ENCODE data around the gene TRAK2. TPM values are rescaled to one million over a fixed set of nuclear protein-coding genes. Genes with fewer than 3 reads are reported as not detected.

TRAK2 gene
- total and polyA plus RNA-seq, 8 donors, result 8.9 to 33.6 (median 18.4) TPM

- H3K36me3 ChIP-seq, result peaks cover 0 to 3% (median 0%) of the 10 kb centered on the region in 3 donors
- no peaks in the 10 kb centered on the region for H3K27me3 ChIP-seq
- 73 to 76% methylated on average over 2 of the region's 2 CpGs for WGBS, 2 donors
- peaks cover 0 to 4% (median 0%) of the 10 kb centered on the region in 4 donors for H3K9me3 ChIP-seq
- H3K27ac ChIP-seq, result no peak overlapping the region
- H3K4me3 ChIP-seq, result no peak overlapping the region
- no peak for FAIRE-seq
- intact Hi-C loops (cut with DNase I), result no loop called here
- TF ChIP-seq CTCF (IDR thresholded peaks at IDR 0.05), result peak; percentile 55 to 87 (median 66)
- peak in 1 of 6 donors; percentile 26 for DNase-seq
- peak; percentile 48 to 91 (median 86) for ATAC-seq
- no peaks in the 10 kb centered on the region for H3K4me1 ChIP-seq
Measured at GRCh38 chr2:201363857-201364560, 87.2 kb downstream of the TRAK2 start.

- Histone ChIP-seq H3K27me3 (no peaks in the 10 kb centered on the region), H3K9me3 (no peaks in the 10 kb centered on the region), H3K4me3 (no peak overlapping the region), H3K36me3 (peaks cover 0 to 3% (median 0%) of the 10 kb centered on the region in 3 donors), H3K4me1 (no peaks in the 10 kb centered on the region), H3K27ac (no peak overlapping the region)
- FAIRE-seq, result no peak
- no peak for DNase-seq
- intact Hi-C loops (cut with DNase I), result no loop called here
- no peak for ATAC-seq
- 98% methylated on average over 2 of the region's 2 CpGs for WGBS, 2 donors
- no peak for TF ChIP-seq CTCF (IDR thresholded peaks at IDR 0.05)
Measured at GRCh38 chr2:201362396-201362795, 88.9 kb downstream of the TRAK2 start.

GRCh38 chr2:201361078-201361733 is 90.1 kb downstream of the TRAK2 start:
- Histone ChIP-seq H3K4me3 (no peak overlapping the region), H3K27ac (no peak overlapping the region), H3K9me3 (no peaks in the 10 kb centered on the region), H3K36me3 (peaks cover 0 to 1% (median 0%) of the 10 kb centered on the region in 3 donors), H3K4me1 (no peaks in the 10 kb centered on the region), H3K27me3 (no peaks in the 10 kb centered on the region)
- intact Hi-C loops (cut with DNase I), result no loop called here
- ATAC-seq (no peak), FAIRE-seq (no peak), DNase-seq (no peak)
- TF ChIP-seq CTCF (IDR thresholded peaks at IDR 0.05), result no peak
- 88 to 94% methylated on average over 2 of the region's 2 CpGs for WGBS, 2 donors

GRCh38 chr2:201360256-201360655 is 91.0 kb downstream of the TRAK2 start:
- Histone ChIP-seq H3K27ac (no peak overlapping the region), H3K4me3 (no peak overlapping the region), H3K27me3 (no peaks in the 10 kb centered on the region), H3K4me1 (no peaks in the 10 kb centered on the region), H3K36me3 (no peaks in the 10 kb centered on the region), H3K9me3 (no peaks in the 10 kb centered on the region)
- DNase-seq (no peak), FAIRE-seq (no peak), ATAC-seq (no peak)
- 92 to 95% methylated on average over 4 of the region's 4 CpGs for WGBS, 2 donors
- intact Hi-C loops (cut with DNase I), result no loop called here
- no peak for TF ChIP-seq CTCF (IDR thresholded peaks at IDR 0.05)

- no peaks in the 10 kb centered on the region for H3K9me3 ChIP-seq
- H3K27me3 ChIP-seq, result no peaks in the 10 kb centered on the region
- no peaks in the 10 kb centered on the region for H3K36me3 ChIP-seq
- no peak overlapping the region for H3K27ac ChIP-seq
- H3K4me3 ChIP-seq, result no peak overlapping the region
- intact Hi-C loops (cut with DNase I), result no loop called here
- TF ChIP-seq CTCF (IDR thresholded peaks at IDR 0.05), result no peak
- ATAC-seq, result no peak
- FAIRE-seq, result no peak
- no peaks in the 10 kb centered on the region for H3K4me1 ChIP-seq
- DNase-seq, result no peak
- WGBS, 2 donors, result 90 to 98% methylated on average over 7 of the region's 7 CpGs
Measured at GRCh38 chr2:201358684-201359083, 92.6 kb downstream of the TRAK2 start.
